B cell (primary cell): ENCODE measurements around the gene LRRC55.

Source experiments
- EZH2 ChIP-seq: IDR thresholded peaks from 2 replicates; pipeline ENCODE4 v1.6.1; 2012; ENCODE audit warnings: borderline replicate concordance, low read depth, mild to moderate bottlenecking, moderate library complexity, low read length; ENCODE audit not compliant: insufficient read depth, poor library complexity, severe bottlenecking
- TF ChIP-seq, protein P1 (sequence below): fragments of 200-600 bp; IDR thresholded peaks from one replicate; pipeline ENCODE4 v1.8.0; 2022; ENCODE audit warnings: antibody characterized with exemption, mild to moderate bottlenecking

DNA sequence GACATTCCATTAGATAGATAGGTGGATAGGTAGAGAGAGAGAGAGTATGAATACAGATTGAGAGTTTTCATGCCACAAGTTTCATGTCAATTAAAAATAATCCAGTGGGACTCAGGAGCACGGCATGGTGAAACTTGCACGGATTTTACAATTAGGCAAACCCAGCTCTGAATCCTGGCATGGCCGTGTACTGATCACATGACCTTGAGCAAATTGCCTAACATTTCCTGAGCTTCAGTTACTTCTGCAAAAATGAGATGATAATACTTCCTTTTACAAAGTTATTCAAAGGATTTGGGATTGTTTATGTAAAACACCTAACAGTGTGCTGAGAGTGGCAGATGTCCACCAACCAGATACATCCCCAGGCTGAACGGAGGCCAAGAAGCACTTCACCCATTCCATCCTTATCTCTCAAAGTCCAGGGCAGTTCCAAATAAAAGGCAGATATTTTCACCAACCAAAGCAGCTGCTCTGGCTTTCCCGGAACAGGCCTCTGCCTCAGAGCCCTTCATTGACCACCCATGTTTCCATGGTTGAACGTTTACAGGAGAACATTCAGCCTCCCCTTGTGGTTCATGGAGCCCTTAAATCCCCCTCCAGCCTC, 37.4 kb downstream of the LRRC55 start:
- TF ChIP-seq, protein P1, sequence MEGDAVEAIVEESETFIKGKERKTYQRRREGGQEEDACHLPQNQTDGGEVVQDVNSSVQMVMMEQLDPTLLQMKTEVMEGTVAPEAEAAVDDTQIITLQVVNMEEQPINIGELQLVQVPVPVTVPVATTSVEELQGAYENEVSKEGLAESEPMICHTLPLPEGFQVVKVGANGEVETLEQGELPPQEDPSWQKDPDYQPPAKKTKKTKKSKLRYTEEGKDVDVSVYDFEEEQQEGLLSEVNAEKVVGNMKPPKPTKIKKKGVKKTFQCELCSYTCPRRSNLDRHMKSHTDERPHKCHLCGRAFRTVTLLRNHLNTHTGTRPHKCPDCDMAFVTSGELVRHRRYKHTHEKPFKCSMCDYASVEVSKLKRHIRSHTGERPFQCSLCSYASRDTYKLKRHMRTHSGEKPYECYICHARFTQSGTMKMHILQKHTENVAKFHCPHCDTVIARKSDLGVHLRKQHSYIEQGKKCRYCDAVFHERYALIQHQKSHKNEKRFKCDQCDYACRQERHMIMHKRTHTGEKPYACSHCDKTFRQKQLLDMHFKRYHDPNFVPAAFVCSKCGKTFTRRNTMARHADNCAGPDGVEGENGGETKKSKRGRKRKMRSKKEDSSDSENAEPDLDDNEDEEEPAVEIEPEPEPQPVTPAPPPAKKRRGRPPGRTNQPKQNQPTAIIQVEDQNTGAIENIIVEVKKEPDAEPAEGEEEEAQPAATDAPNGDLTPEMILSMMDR, result no peak
- no peak for TF ChIP-seq EZH2
